GM21528 (cell line): Measurements from ENCODE around the gene PPM1H.
"Not testable (repeated sequence)": the region's sequence is repeated elsewhere in the genome, so short reads cannot be mapped to it uniquely, and the experiment has no call there.

Source experiments
- ATAC-seq: cut with Tn5 transposase; IDR thresholded peaks from one replicate; pipeline ENCODE4 v1.9.1; 2021; ENCODE audit warnings: mild to moderate bottlenecking, moderate library complexity; ENCODE audit not compliant: unreplicated experiment, low FRiP score

PPM1H gene

GRCh38 chr12:62910549-62911169 lies 24.3 kb downstream of the PPM1H start:
- no peak for ATAC-seq

GRCh38 chr12:62909340-62909739 lies 25.6 kb downstream of the PPM1H start:
- ATAC-seq: no peak

- no peak for ATAC-seq
Measured at GRCh38 chr12:62908674-62909073, 26.3 kb downstream of the PPM1H start.

GRCh38 chr12:62907561-62907960 lies 27.4 kb downstream of the PPM1H start:
- ATAC-seq: no peak

GRCh38 chr12:62907078-62907477 lies 27.9 kb downstream of the PPM1H start:
- no peak for ATAC-seq

GRCh38 chr12:62903151-62903550 lies 31.8 kb downstream of the PPM1H start:
- ATAC-seq: no peak

GRCh38 chr12:62900686-62901272 lies 34.2 kb downstream of the PPM1H start:
- no peak for ATAC-seq

- ATAC-seq: no peak
Measured at GRCh38 chr12:62899568-62900390, 35.2 kb downstream of the PPM1H start.

GRCh38 chr12:62898526-62898925 lies 36.4 kb downstream of the PPM1H start:
- no peak for ATAC-seq

- no peak for ATAC-seq
Measured at GRCh38 chr12:62895351-62895877, 39.5 kb downstream of the PPM1H start.

- ATAC-seq: no peak
Measured at GRCh38 chr12:62893276-62893675, 41.7 kb downstream of the PPM1H start.

- no peak for ATAC-seq
Measured at GRCh38 chr12:62891805-62892549, 43.0 kb downstream of the PPM1H start.

- ATAC-seq: no peak
Measured at GRCh38 chr12:62888454-62889110, 46.4 kb downstream of the PPM1H start.

- no peak for ATAC-seq
Measured at GRCh38 chr12:62886796-62887195, 48.2 kb downstream of the PPM1H start.

GRCh38 chr12:62885242-62885641 lies 49.7 kb downstream of the PPM1H start:
- ATAC-seq: no peak

- not testable (repeated sequence) for ATAC-seq
Measured at GRCh38 chr12:62884832-62885231, 50.1 kb downstream of the PPM1H start.

GRCh38 chr12:62882696-62883095 lies 52.3 kb downstream of the PPM1H start:
- ATAC-seq: no peak

- no peak for ATAC-seq
Measured at GRCh38 chr12:62882140-62882539, 52.8 kb downstream of the PPM1H start.

- no peak for ATAC-seq
Measured at GRCh38 chr12:62879691-62880090, 55.3 kb downstream of the PPM1H start.

GRCh38 chr12:62879228-62879627 lies 55.7 kb downstream of the PPM1H start:
- not testable (repeated sequence) for ATAC-seq
